Measurements from ENCODE around the gene OLFML1. TPM values are rescaled to one million over a fixed set of nuclear protein-coding genes. Genes with fewer than 3 reads are reported as not detected.

Gene OLFML1
- total RNA-seq, 1 donor from 2014 or later, result not detected

DNA sequence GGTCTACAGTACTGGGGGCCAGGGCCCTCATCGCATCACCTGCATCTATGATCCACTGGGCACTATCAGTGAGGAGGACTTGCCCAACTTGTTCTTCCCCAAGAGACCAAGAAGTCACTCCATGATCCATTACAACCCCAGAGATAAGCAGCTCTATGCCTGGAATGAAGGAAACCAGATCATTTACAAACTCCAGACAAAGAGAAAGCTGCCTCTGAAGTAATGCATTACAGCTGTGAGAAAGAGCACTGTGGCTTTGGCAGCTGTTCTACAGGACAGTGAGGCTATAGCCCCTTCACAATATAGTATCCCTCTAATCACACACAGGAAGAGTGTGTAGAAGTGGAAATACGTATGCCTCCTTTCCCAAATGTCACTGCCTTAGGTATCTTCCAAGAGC lies 24.7 kb downstream of the OLFML1 start:
- Mint-ChIP-seq H3K9me3 (ENCODE audit: unreplicated experiment) (no peaks in the 10 kb centered on the region), H3K36me3 (ENCODE audit: low read depth, unreplicated experiment) (no peaks in the 10 kb centered on the region), H3K4me1 (ENCODE audit: low read depth, unreplicated experiment) (no peaks in the 10 kb centered on the region), H3K27me3 (ENCODE audit: low read depth, unreplicated experiment) (peaks cover 20% of the 10 kb centered on the region), H3K27ac (ENCODE audit: unreplicated experiment) (no peak overlapping the region), H3K4me3 (ENCODE audit: unreplicated experiment) (no peak overlapping the region)
- DNase-seq (ENCODE audit: low read depth) (no peak), FAIRE-seq (no peak)
- no peaks in the 10 kb centered on the region for H3K9me3 ChIP-seq (ENCODE audit: insufficient read depth, low read depth, low read length)
- H3K4me1 ChIP-seq (ENCODE audit: insufficient read depth, low read length), result peaks cover 6% of the 10 kb centered on the region
- no peak overlapping the region for H3K27ac ChIP-seq (ENCODE audit: low read depth, low read length)
- no peaks in the 10 kb centered on the region for H3K36me3 ChIP-seq (ENCODE audit: insufficient read depth, low read length)
- no peak for TF ChIP-seq EZH2 (IDR thresholded peaks at IDR 0.05; ENCODE audit: insufficient read depth, low read length)
- TF ChIP-seq, protein P1, sequence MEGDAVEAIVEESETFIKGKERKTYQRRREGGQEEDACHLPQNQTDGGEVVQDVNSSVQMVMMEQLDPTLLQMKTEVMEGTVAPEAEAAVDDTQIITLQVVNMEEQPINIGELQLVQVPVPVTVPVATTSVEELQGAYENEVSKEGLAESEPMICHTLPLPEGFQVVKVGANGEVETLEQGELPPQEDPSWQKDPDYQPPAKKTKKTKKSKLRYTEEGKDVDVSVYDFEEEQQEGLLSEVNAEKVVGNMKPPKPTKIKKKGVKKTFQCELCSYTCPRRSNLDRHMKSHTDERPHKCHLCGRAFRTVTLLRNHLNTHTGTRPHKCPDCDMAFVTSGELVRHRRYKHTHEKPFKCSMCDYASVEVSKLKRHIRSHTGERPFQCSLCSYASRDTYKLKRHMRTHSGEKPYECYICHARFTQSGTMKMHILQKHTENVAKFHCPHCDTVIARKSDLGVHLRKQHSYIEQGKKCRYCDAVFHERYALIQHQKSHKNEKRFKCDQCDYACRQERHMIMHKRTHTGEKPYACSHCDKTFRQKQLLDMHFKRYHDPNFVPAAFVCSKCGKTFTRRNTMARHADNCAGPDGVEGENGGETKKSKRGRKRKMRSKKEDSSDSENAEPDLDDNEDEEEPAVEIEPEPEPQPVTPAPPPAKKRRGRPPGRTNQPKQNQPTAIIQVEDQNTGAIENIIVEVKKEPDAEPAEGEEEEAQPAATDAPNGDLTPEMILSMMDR (IDR thresholded peaks at IDR 0.05; ENCODE audit: insufficient read depth, low read depth, low read length), result no peak
- H2AFZ ChIP-seq (ENCODE audit: low read depth, low read length), result no peak overlapping the region
- peaks cover 11% of the 10 kb centered on the region for H3K27me3 ChIP-seq (ENCODE audit: insufficient read depth, low read length)
- H3K9ac ChIP-seq (ENCODE audit: low read length), result no peak overlapping the region
- H3K79me2 ChIP-seq (ENCODE audit: insufficient read depth, low read length), result no peaks in the 10 kb centered on the region
- no peak overlapping the region for H3K4me2 ChIP-seq (ENCODE audit: low read length)
- no peak overlapping the region for H3K4me3 ChIP-seq (ENCODE audit: insufficient read depth, low read depth, low read length)
- no peaks in the 10 kb centered on the region for H4K20me1 ChIP-seq (ENCODE audit: insufficient read depth, low read length)

DNA sequence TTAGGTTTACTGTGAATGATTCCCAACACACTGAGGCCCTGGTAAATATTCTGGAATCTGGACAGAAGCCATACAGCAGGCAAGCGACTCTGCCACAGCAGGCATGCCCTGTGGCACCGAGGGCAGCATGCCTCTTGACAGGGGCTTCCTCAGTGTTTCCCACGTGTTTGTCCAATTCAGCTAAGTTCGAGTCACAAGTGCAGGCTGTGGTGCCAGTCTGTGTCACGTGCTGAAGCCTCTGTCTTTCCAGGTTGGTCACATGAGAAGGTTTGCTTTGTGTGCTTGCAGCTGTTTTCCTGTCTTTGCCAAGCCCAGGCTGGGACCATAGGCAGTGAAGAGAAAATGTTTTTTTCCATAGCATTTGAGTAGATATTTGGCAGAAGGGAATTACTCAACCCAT lies 26.1 kb downstream of the OLFML1 start:
- no peaks in the 10 kb centered on the region for H3K9me3 ChIP-seq (ENCODE audit: insufficient read depth, low read depth, low read length)
- H3K9ac ChIP-seq (ENCODE audit: low read length), result no peak overlapping the region
- no peak overlapping the region for H3K27ac ChIP-seq (ENCODE audit: low read depth, low read length)
- H3K27ac Mint-ChIP-seq (ENCODE audit: unreplicated experiment), result no peak overlapping the region
- peaks cover 33% of the 10 kb centered on the region for H3K27me3 Mint-ChIP-seq (ENCODE audit: low read depth, unreplicated experiment)
- no peaks in the 10 kb centered on the region for H4K20me1 ChIP-seq (ENCODE audit: insufficient read depth, low read length)
- no peaks in the 10 kb centered on the region for H3K4me1 Mint-ChIP-seq (ENCODE audit: low read depth, unreplicated experiment)
- H3K4me2 ChIP-seq (ENCODE audit: low read length), result no peak overlapping the region
- no peak for DNase-seq (ENCODE audit: low read depth)
- no peak for FAIRE-seq
- TF ChIP-seq, protein P1 (IDR thresholded peaks at IDR 0.05; ENCODE audit: insufficient read depth, low read depth, low read length), result no peak
- TF ChIP-seq EZH2 (IDR thresholded peaks at IDR 0.05; ENCODE audit: insufficient read depth, low read length), result no peak
- H3K36me3 ChIP-seq (ENCODE audit: insufficient read depth, low read length), result no peaks in the 10 kb centered on the region
- H3K4me1 ChIP-seq (ENCODE audit: insufficient read depth, low read length), result peaks cover 6% of the 10 kb centered on the region
- no peaks in the 10 kb centered on the region for H3K36me3 Mint-ChIP-seq (ENCODE audit: low read depth, unreplicated experiment)
- H3K79me2 ChIP-seq (ENCODE audit: insufficient read depth, low read length), result no peaks in the 10 kb centered on the region
- no peaks in the 10 kb centered on the region for H3K9me3 Mint-ChIP-seq (ENCODE audit: unreplicated experiment)
- H2AFZ ChIP-seq (ENCODE audit: low read depth, low read length), result no peak overlapping the region
- H3K4me3 ChIP-seq (ENCODE audit: insufficient read depth, low read depth, low read length), result no peak overlapping the region
- peaks cover 19% of the 10 kb centered on the region for H3K27me3 ChIP-seq (ENCODE audit: insufficient read depth, low read length)
- no peak overlapping the region for H3K4me3 Mint-ChIP-seq (ENCODE audit: unreplicated experiment)

DNA sequence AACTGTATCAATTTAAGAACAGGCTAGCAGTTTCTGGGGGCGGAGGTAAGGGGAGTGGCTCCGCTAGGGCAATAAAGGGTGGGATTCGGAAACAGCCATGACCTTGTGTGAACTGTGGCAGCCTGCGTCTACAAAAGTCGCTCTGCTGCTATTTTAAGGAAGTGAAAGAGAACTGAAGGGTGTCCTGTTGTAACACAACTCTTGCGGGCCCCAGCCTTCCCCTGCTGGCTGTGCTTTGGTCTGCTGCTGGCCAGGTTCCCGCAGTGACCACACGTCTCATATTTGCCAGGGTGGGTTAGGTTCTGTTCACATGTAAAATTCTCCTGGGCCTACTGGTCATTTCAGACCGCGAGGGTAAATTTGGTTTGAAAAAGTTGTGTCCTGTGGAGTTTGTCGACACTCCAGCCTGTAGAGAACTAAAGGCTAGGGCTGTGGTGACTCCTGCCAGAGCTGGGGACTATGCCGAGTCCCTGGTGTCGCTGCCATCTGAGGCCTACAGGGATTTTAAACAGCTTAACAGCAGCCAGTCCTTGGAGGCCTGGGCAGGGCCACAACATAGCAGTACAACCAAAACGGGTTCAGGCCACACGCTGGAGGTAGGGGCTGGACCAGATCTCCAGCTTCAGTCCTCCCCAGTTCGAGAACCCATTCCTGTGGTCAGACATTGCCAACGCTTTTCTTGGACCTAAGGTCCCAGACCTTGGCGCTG lies 27.4 kb downstream of the OLFML1 start:
- Histone ChIP-seq H3K27ac (ENCODE audit: low read depth, low read length) (no peak overlapping the region), H3K79me2 (ENCODE audit: insufficient read depth, low read length) (no peaks in the 10 kb centered on the region), H3K4me3 (ENCODE audit: insufficient read depth, low read depth, low read length) (peak overlapping the region; percentile 79), H3K27me3 (ENCODE audit: insufficient read depth, low read length) (peaks cover 19% of the 10 kb centered on the region), H3K4me1 (ENCODE audit: insufficient read depth, low read length) (peaks cover 6% of the 10 kb centered on the region), H4K20me1 (ENCODE audit: insufficient read depth, low read length) (no peaks in the 10 kb centered on the region), H3K4me2 (ENCODE audit: low read length) (peak overlapping the region; percentile 94), H3K9me3 (ENCODE audit: insufficient read depth, low read depth, low read length) (no peaks in the 10 kb centered on the region), H2AFZ (ENCODE audit: low read depth, low read length) (peak overlapping the region; percentile 91), H3K36me3 (ENCODE audit: insufficient read depth, low read length) (no peaks in the 10 kb centered on the region), H3K9ac (ENCODE audit: low read length) (peak overlapping the region; percentile 58)
- no peak for DNase-seq (ENCODE audit: low read depth)
- FAIRE-seq, result no peak
- no peaks in the 10 kb centered on the region for H3K4me1 Mint-ChIP-seq (ENCODE audit: low read depth, unreplicated experiment)
- H3K9me3 Mint-ChIP-seq (ENCODE audit: unreplicated experiment), result no peaks in the 10 kb centered on the region
- peak overlapping the region; percentile 68 for H3K27ac Mint-ChIP-seq (ENCODE audit: unreplicated experiment)
- peak overlapping the region; percentile 96 for H3K4me3 Mint-ChIP-seq (ENCODE audit: unreplicated experiment)
- peaks cover 36% of the 10 kb centered on the region for H3K27me3 Mint-ChIP-seq (ENCODE audit: low read depth, unreplicated experiment)
- no peaks in the 10 kb centered on the region for H3K36me3 Mint-ChIP-seq (ENCODE audit: low read depth, unreplicated experiment)
- TF ChIP-seq EZH2 (IDR thresholded peaks at IDR 0.05; ENCODE audit: insufficient read depth, low read length), result no peak
- TF ChIP-seq, protein P1 (IDR thresholded peaks at IDR 0.05; ENCODE audit: insufficient read depth, low read depth, low read length), result no peak
